HG02870 (cell line): ENCODE data around the gene SPINT1.

Experiments
- ATAC-seq: cut with Tn5 transposase; IDR thresholded peaks from one replicate; pipeline ENCODE4 v1.9.1; 2021; ENCODE audit warnings: mild to moderate bottlenecking, moderate library complexity; ENCODE audit not compliant: unreplicated experiment

SPINT1 gene

DNA sequence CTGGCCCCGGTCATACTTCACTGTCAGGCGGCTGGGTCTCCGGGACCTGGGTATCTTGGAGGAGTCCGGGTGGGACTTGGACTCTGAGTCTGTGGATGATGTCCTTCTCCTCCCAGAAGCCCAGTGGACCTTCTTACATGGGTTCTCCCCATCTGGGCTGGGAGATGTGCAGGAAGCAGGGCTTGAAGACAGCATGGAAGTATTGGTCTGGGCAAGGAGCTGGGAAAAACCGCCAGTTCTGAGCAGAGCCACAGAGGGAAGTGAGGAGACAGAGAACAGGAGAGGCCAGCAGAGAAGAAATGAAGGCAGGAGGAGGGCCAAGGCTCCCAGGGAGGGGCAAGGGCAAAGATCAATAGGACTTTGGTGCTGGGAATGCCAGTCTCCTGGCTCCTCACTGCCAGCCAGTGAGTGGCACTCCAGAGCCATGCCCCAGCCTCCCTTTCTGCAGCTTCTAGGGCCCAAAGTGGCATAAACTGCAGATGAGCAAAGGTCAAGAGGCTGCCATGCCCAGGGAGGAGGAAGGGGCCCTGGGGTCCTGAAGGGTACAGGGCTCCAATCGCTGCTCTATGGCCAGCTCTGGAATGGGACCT is 15.3 kb upstream of the SPINT1 start, which contains the start of gene PPP1R14D:
Gene PPP1R14D, minus strand, starts transcription at position 262 of the 590 bp plus-strand sequence. Its CDS starts 67 bp downstream, at position 195.
- ATAC-seq: no peak

DNA sequence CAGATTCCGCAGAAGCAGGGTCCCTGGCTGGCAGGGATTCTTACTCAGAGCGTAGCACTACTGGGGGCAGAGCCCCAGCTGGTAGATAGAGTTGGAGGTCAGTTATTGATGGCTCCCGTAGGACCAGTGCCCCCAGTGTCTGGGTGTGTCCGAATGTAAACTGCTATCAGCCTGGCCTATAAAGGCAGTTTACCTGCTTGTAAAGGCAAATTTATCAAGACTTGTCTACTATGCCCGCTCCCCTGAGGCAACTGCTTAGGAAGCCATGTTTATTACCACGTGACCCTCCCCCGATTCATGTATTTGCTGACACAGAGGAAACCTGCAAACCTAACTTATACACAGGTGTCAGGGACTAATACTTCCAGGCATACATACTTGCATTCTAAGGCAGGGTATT is 14.7 kb upstream of the SPINT1 start:
- ATAC-seq: no peak

- no peak for ATAC-seq
Measured at GRCh38 chr15:40830884-40831283, 13.0 kb upstream of the SPINT1 start.

- no peak for ATAC-seq
Measured at GRCh38 chr15:40831861-40832260, 12.0 kb upstream of the SPINT1 start.

GRCh38 chr15:40832903-40833302 is 10.9 kb upstream of the SPINT1 start:
- ATAC-seq: no peak

DNA sequence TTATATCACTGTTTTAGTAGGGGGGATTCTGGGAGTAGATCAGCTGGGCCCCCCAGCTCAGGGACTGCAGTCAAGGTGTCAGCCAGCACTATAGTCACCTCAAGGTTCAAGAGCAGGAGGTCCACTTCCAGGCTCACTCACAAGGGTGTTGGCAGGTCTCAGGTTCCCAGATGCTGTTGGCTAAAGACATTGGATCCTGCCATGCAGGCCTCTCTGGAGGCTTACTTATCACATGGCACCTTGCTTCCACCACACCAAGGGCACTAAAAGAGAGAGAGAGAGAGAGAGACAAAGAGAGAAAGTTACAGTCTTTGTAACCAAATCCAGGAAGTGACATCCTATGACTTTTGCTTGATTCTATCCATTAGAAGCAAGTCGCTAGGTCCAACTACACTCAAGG is 7.8 kb upstream of the SPINT1 start:
- ATAC-seq: no peak

GRCh38 chr15:40838756-40839155 is 5.1 kb upstream of the SPINT1 start:
- no peak for ATAC-seq

- ATAC-seq: no peak
Measured at GRCh38 chr15:40841741-40842140, 2.1 kb upstream of the SPINT1 start.

DNA sequence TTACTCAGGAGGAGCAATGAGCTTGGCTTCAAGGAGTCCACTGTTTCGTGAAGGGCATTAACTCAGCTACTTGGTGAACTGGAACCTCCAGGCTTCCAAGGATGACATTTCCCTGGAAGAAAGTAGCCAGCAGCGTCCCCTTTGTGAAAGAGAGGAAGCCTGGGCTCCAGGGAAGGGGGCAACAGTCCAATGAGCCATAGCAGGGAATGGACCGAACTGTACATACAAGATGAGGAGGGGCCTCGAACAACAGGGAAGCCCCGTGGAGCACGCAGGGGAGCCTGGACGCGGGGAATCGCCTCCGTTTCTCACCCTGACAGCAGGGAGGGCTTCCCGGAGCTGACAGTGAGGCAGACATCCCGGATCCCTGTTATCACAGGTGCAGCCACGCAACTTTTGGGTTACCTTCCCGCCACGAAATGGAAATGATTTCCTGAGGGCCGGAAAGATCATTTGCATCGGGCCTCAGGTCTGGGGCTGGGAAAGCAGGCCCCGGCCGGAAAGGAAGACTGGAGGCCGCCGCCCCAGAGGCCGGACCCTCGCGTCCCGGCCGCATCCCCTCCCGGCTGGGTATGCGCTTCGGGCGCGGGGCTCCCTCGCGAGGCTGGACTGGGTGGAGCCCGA is 475 bp upstream of the SPINT1 start:
- no peak for ATAC-seq

DNA sequence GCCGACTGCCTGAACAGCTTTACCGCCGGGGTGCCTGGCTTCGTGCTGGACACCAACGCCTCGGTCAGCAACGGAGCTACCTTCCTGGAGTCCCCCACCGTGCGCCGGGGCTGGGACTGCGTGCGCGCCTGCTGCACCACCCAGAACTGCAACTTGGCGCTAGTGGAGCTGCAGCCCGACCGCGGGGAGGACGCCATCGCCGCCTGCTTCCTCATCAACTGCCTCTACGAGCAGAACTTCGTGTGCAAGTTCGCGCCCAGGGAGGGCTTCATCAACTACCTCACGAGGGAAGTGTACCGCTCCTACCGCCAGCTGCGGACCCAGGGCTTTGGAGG is 815 bp downstream of the SPINT1 start:
- ATAC-seq: no peak

DNA sequence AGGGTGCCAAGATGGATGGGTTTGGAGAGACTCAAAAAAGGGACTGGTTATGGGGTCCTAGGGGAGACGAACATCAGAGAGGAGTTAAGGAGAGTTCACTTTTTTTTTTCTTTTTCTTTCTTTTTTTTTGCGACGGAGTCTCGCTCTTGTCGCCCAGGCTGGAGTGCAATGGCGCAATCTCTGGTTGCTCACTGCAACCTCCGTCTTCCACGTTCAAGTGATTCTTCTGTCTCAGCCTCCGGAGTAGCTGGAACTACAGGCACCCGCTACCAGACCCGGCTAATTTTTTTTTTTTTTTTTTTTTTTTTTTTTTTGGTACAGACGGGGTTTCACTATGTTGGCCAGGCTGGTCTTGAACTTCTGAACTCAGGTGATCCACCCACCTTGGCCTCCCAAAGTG is 1.2 kb downstream of the SPINT1 start:
- ATAC-seq: no peak

- no peak for ATAC-seq
Measured at GRCh38 chr15:40845511-40846284, 1.9 kb downstream of the SPINT1 start.

DNA sequence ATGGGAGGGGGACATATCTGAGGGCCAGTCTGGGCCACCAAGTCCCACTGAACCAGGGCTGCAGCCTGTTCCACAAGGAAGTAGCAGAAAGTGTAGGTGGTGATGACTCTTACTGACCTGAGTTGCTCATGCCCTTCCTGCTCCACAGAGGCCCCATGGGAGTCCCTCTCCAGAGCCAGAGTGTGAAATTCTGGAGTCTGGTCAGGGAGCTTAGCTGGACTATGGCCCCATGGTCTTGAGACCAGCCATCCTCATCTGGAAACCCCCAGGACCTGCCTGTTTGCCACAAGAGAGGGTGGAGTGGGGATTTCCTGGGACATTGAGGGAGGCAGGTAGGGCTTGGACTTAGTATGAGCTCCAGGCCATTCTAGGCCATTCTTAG is 3.0 kb downstream of the SPINT1 start:
- ATAC-seq: no peak

DNA sequence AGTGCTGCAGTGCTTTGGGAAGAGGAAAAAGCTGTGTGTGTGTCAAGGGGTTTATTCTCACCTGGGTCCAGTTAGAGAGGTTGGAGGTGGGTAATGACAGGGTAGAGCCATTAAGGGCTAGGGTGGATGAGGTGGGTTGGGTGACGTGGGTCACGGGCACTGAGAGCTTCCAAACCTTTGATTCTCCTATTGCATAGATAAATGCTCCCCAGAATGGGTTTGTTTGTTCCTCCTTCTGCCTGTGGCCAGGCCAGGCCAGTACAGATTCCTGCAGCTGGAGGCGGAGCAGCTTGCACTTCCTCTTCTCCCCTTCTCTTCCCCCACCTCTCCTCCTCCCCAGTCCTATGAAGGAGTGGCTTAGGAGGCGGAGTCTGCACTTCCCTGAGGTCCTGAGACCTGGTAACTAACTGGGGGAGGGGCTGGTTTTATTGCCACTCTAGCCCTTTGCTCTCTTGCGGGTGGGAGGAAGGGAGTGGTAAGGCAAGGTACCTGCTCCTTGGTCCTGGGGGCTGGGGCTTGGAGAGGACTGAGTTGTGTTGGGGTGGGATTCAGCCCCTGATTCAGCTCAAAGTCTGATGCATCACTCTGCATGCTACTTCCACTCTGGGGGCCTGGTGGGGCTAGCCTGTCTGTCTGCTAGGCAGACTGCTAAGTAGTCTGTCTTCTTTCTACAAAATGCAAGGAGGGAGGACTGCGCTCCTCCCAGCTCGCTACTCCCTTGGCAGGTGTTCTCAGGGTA is 3.5 kb downstream of the SPINT1 start:
- ATAC-seq: peak; percentile 61

DNA sequence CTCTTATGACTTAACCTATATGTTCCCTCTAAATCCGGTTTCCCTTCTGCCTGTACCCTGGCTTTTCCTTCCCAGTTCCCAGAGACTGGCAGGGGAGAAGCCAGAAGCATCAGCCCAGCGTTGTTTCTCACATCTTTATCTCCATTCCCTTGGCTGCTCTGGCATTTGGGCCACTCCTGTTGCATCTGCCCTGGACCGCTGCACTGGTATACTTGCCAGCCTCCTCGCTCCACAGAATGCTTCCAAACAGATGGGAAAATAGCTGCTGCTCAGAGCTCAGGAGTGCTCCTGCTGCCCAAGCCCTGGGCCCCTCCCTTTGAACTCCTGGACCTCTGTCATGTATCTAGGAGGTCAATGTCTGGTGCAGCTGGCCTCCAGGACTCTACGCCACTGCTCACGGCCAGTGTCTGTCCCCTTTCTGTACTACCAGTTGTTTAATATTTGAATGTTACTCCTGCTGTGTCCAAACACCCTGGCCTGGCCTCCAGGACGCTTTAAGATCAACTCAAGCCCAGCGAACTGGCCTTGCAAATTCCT is 6.8 kb downstream of the SPINT1 start:
- no peak for ATAC-seq

GRCh38 chr15:40852529-40852928 is 8.7 kb downstream of the SPINT1 start:
- ATAC-seq: no peak

- ATAC-seq: no peak
Measured at GRCh38 chr15:40853241-40853890, 9.5 kb downstream of the SPINT1 start.

GRCh38 chr15:40854161-40854560 is 10.3 kb downstream of the SPINT1 start:
- ATAC-seq: no peak

DNA sequence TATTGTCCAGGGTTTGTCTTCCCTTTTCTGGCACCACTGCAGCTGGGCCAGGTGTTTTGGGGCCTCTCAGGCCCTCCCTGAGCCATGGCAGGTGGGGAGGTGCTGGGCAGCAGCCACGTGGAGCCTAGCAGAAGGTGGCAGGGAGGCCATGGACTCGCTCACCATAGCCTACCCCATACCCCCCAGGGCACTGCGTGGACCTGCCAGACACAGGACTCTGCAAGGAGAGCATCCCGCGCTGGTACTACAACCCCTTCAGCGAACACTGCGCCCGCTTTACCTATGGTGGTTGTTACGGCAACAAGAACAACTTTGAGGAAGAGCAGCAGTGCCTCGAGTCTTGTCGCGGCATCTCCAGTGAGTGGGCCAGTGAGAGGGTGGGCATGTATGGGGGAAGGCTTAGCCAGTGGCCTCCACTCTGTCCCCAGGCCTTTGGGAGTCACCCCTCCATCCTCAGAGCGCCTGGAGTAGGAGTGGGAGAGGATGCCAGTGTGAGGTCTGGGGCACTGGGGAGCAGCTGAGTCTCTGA is 11.9 kb downstream of the SPINT1 start:
- no peak for ATAC-seq

GRCh38 chr15:40856746-40857145 is 12.9 kb downstream of the SPINT1 start:
- ATAC-seq: no peak
